BE2C (cell line): Measurements from ENCODE around the gene MFSD11.
A peak's percentile ranks its signal among the peaks of the same experiment; 100 is the strongest.

Experiments
- DNase-seq: peaks from one replicate; pipeline ENCODE4 v3.0.0-alpha.2; 2020
- H3K27me3 ChIP-seq: fragments of 250-450 bp; sonication (Bioruptor Pico); 2 replicates; pipeline ENCODE4 v1.5.1; 2020; ENCODE audit warnings: mild to moderate bottlenecking
- H3K36me3 ChIP-seq: fragments of 250-450 bp; sonication (Bioruptor Pico); 2 replicates; pipeline ENCODE4 v1.5.1; 2020; ENCODE audit warnings: mild to moderate bottlenecking
- H3K4me1 ChIP-seq: fragments of 250-450 bp; sonication (Bioruptor Pico); 2 replicates; pipeline ENCODE4 v1.5.1; 2020
- H3K4me3 ChIP-seq: 2 replicates; pipeline ENCODE4 v1.5.1; 2011; ENCODE audit warnings: low read depth, low read length
- H3K9me3 ChIP-seq: fragments of 250-450 bp; sonication (Bioruptor Pico); 2 replicates; pipeline ENCODE4 v1.5.1; 2020
- CTCF ChIP-seq: IDR thresholded peaks from 2 replicates; pipeline ENCODE4 v1.5.1; 2012; ENCODE audit warnings: mild to moderate bottlenecking, low read depth, low read length

The MFSD11 gene

GRCh38 chr17:76700617-76701470 is 37.1 kb upstream of the MFSD11 start:
- peak overlapping the region; percentile 51 for H3K4me3 ChIP-seq

GRCh38 chr17:76701471-76701967 is 36.4 kb upstream of the MFSD11 start:
- TF ChIP-seq CTCF, result no peak
- DNase-seq, result no peak
- Histone ChIP-seq H3K27me3 (no peaks in the 10 kb centered on the region), H3K4me1 (peaks cover 35% of the 10 kb centered on the region), H3K4me3 (peak overlapping the region; percentile 51), H3K36me3 (peaks cover 3% of the 10 kb centered on the region; the same call in 1 of the 2 replicates), H3K9me3 (no peaks in the 10 kb centered on the region)

More at GRCh38 chr17:76700617-76701470, 37.1 kb upstream of the MFSD11 start:
- DNase-seq, result peak; percentile 80
- H3K4me1 ChIP-seq, result peaks cover 40% of the 10 kb centered on the region
- no peaks in the 10 kb centered on the region for H3K9me3 ChIP-seq
- peaks cover 5% of the 10 kb centered on the region for H3K36me3 ChIP-seq
- TF ChIP-seq CTCF, result no peak
- H3K27me3 ChIP-seq, result no peaks in the 10 kb centered on the region

GRCh38 chr17:76702076-76702475 is 35.8 kb upstream of the MFSD11 start:
- H3K27me3 ChIP-seq, result no peaks in the 10 kb centered on the region
- H3K9me3 ChIP-seq, result no peaks in the 10 kb centered on the region
- TF ChIP-seq CTCF, result no peak
- H3K4me3 ChIP-seq, result no peak overlapping the region
- peaks cover 30% of the 10 kb centered on the region for H3K4me1 ChIP-seq
- H3K36me3 ChIP-seq, result peaks cover 5% of the 10 kb centered on the region; the same call in 1 of the 2 replicates
- no peak for DNase-seq

GRCh38 chr17:76702941-76703637 is 34.8 kb upstream of the MFSD11 start:
- Histone ChIP-seq H3K4me1 (peaks cover 32% of the 10 kb centered on the region), H3K36me3 (peaks cover 11% of the 10 kb centered on the region), H3K9me3 (no peaks in the 10 kb centered on the region), H3K27me3 (no peaks in the 10 kb centered on the region), H3K4me3 (no peak overlapping the region)
- no peak for DNase-seq
- no peak for TF ChIP-seq CTCF

- no peak for TF ChIP-seq CTCF
- DNase-seq, result no peak
- H3K4me3 ChIP-seq, result no peak overlapping the region
- peaks cover 30% of the 10 kb centered on the region for H3K4me1 ChIP-seq
- no peaks in the 10 kb centered on the region for H3K9me3 ChIP-seq
- H3K27me3 ChIP-seq, result no peaks in the 10 kb centered on the region
- H3K36me3 ChIP-seq, result peaks cover 14% of the 10 kb centered on the region
These were observed 33.1 kb upstream of the MFSD11 start for GRCh38 chr17:76704805-76705204.
